Measurements from ENCODE around the gene CHMP4A. TPM values are rescaled to one million over a fixed set of nuclear protein-coding genes. Genes with fewer than 3 reads are reported as not detected.

CHMP4A gene
- total RNA-seq, 1 donor from 2014 or later = 32.2 TPM

DNA sequence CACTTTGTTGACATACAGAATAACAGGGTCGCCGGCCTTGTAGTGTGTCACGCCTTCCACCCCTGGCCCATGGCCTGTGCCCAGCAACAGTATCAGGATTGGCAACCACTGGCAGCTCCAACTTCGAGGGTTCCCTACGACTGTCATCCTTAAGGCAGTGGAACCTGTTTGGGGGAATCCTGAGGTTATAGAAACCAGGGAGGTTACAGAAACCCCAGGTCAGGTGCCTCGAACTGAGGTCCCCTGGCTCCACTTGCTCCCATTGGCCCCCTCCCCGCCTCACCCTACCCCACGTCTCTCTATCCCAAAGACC lies 18.5 kb downstream of the CHMP4A start:
- Histone ChIP-seq H3K36me3 (ENCODE audit: insufficient read depth, low read length) (peaks cover 18% of the 10 kb centered on the region), H3K79me2 (ENCODE audit: insufficient read depth, low read length) (peaks cover 64% of the 10 kb centered on the region), H3K9ac (ENCODE audit: low read length) (peak overlapping the region; percentile 99), H3K4me1 (ENCODE audit: insufficient read depth, low read length) (peaks cover 5% of the 10 kb centered on the region), H3K4me3 (ENCODE audit: insufficient read depth, low read depth, low read length) (peak overlapping the region; percentile 69), H3K27me3 (ENCODE audit: insufficient read depth, low read length) (no peaks in the 10 kb centered on the region), H3K4me2 (ENCODE audit: low read length) (peak overlapping the region; percentile 95), H3K9me3 (ENCODE audit: insufficient read depth, low read depth, low read length) (peaks cover under 1% of the 10 kb centered on the region), H3K27ac (ENCODE audit: low read depth, low read length) (peak overlapping the region; percentile 97), H4K20me1 (ENCODE audit: insufficient read depth, low read length) (peaks cover 5% of the 10 kb centered on the region), H2AFZ (ENCODE audit: low read depth, low read length) (peak overlapping the region; percentile 93)
- H3K27me3 Mint-ChIP-seq (ENCODE audit: low read depth, unreplicated experiment) = no peaks in the 10 kb centered on the region
- H3K27ac Mint-ChIP-seq (ENCODE audit: unreplicated experiment) = peak overlapping the region; percentile 72
- H3K9me3 Mint-ChIP-seq (ENCODE audit: unreplicated experiment) = peaks cover 4% of the 10 kb centered on the region
- TF ChIP-seq, protein P1, sequence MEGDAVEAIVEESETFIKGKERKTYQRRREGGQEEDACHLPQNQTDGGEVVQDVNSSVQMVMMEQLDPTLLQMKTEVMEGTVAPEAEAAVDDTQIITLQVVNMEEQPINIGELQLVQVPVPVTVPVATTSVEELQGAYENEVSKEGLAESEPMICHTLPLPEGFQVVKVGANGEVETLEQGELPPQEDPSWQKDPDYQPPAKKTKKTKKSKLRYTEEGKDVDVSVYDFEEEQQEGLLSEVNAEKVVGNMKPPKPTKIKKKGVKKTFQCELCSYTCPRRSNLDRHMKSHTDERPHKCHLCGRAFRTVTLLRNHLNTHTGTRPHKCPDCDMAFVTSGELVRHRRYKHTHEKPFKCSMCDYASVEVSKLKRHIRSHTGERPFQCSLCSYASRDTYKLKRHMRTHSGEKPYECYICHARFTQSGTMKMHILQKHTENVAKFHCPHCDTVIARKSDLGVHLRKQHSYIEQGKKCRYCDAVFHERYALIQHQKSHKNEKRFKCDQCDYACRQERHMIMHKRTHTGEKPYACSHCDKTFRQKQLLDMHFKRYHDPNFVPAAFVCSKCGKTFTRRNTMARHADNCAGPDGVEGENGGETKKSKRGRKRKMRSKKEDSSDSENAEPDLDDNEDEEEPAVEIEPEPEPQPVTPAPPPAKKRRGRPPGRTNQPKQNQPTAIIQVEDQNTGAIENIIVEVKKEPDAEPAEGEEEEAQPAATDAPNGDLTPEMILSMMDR (IDR thresholded peaks at IDR 0.05; ENCODE audit: insufficient read depth, low read depth, low read length) = no peak
- no peak for TF ChIP-seq EZH2 (IDR thresholded peaks at IDR 0.05; ENCODE audit: insufficient read depth, low read length)
- no peak for FAIRE-seq
- H3K36me3 Mint-ChIP-seq (ENCODE audit: low read depth, unreplicated experiment) = peaks cover 19% of the 10 kb centered on the region
- H3K4me3 Mint-ChIP-seq (ENCODE audit: unreplicated experiment) = peak overlapping the region; percentile 96
- no peak for DNase-seq (ENCODE audit: low read depth)
- H3K4me1 Mint-ChIP-seq (ENCODE audit: low read depth, unreplicated experiment) = peaks cover 19% of the 10 kb centered on the region

DNA sequence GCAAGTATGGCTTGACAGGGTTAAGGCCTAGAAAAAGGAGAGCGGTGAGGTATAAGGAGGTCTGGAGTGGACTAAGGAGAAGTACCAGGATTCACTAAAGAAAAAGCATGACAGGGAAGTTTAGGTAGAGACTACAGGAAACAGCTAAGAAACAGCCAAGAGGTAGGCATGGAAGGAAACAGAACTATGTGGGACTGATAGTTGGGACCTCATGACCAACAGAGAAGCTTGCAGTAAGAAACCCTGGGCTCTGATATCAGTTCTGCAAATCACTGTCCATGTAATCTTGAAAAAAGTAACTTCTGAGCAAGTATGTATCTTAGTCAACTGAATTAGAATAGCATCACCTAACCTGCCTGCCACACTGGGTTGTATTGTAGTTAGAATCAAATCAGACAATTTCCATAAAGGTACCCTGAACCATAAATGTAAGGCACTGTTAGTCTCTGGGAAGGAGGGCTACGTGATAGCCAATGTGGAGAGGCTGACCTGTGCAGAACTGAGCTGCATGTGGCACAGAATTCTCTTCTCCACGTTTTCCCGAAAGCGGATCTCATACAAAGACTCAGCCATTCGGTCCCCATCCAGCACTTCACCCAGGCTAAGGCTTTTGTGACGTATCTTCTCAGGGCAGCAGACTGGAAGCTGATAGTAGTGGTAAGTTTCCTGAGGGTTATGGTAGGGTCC lies 19.0 kb downstream of the CHMP4A start:
- peak overlapping the region; percentile 99 for H3K9ac ChIP-seq (ENCODE audit: low read length)
- TF ChIP-seq, protein P1 (IDR thresholded peaks at IDR 0.05; ENCODE audit: insufficient read depth, low read depth, low read length) = no peak
- no peak for TF ChIP-seq EZH2 (IDR thresholded peaks at IDR 0.05; ENCODE audit: insufficient read depth, low read length)
- H3K9me3 ChIP-seq (ENCODE audit: insufficient read depth, low read depth, low read length) = no peaks in the 10 kb centered on the region
- H3K4me1 Mint-ChIP-seq (ENCODE audit: low read depth, unreplicated experiment) = peaks cover 19% of the 10 kb centered on the region
- peaks cover 64% of the 10 kb centered on the region for H3K79me2 ChIP-seq (ENCODE audit: insufficient read depth, low read length)
- H3K4me3 Mint-ChIP-seq (ENCODE audit: unreplicated experiment) = peak overlapping the region; percentile 96
- H3K36me3 ChIP-seq (ENCODE audit: insufficient read depth, low read length) = peaks cover 18% of the 10 kb centered on the region
- H3K27ac ChIP-seq (ENCODE audit: low read depth, low read length) = peak overlapping the region; percentile 97
- H4K20me1 ChIP-seq (ENCODE audit: insufficient read depth, low read length) = peaks cover 5% of the 10 kb centered on the region
- H3K4me2 ChIP-seq (ENCODE audit: low read length) = peak overlapping the region; percentile 95
- peaks cover 5% of the 10 kb centered on the region for H3K4me1 ChIP-seq (ENCODE audit: insufficient read depth, low read length)
- H3K27me3 ChIP-seq (ENCODE audit: insufficient read depth, low read length) = no peaks in the 10 kb centered on the region
- H2AFZ ChIP-seq (ENCODE audit: low read depth, low read length) = no peak overlapping the region
- no peak for FAIRE-seq
- H3K9me3 Mint-ChIP-seq (ENCODE audit: unreplicated experiment) = peaks cover 4% of the 10 kb centered on the region
- peaks cover 21% of the 10 kb centered on the region for H3K36me3 Mint-ChIP-seq (ENCODE audit: low read depth, unreplicated experiment)
- H3K27me3 Mint-ChIP-seq (ENCODE audit: low read depth, unreplicated experiment) = no peaks in the 10 kb centered on the region
- peak overlapping the region; percentile 35 for H3K27ac Mint-ChIP-seq (ENCODE audit: unreplicated experiment)
- DNase-seq (ENCODE audit: low read depth) = no peak
- peak overlapping the region; percentile 69 for H3K4me3 ChIP-seq (ENCODE audit: insufficient read depth, low read depth, low read length)

DNA sequence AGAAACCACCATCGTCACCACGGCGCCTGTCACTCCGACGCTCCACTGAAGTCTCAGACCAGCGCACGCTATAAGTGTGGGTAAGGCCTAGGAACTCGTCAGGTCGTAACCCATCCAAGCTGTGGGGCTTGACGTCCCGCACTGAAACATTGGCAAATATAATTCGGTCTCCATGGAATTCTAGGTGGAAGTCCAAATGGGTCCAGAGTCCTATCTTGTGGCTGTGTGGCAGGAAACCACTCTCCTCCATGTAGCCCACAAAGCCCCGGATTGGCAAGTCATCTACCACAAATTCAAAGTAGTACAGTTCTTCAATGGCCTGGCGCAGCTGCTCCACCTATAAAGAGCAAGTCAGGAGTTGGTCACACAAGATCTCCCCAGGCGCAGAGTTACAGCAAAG lies 20.4 kb downstream of the CHMP4A start:
- peaks cover 64% of the 10 kb centered on the region for H3K79me2 ChIP-seq (ENCODE audit: insufficient read depth, low read length)
- H3K4me3 Mint-ChIP-seq (ENCODE audit: unreplicated experiment) = peak overlapping the region; percentile 34
- H3K27ac Mint-ChIP-seq (ENCODE audit: unreplicated experiment) = no peak overlapping the region

More for the DNA sequence above, 20.4 kb downstream of the CHMP4A start:
- Histone ChIP-seq H3K9ac (ENCODE audit: low read length) (no peak overlapping the region), H3K4me3 (ENCODE audit: insufficient read depth, low read depth, low read length) (no peak overlapping the region), H3K4me2 (ENCODE audit: low read length) (no peak overlapping the region), H4K20me1 (ENCODE audit: insufficient read depth, low read length) (peaks cover 1% of the 10 kb centered on the region), H3K36me3 (ENCODE audit: insufficient read depth, low read length) (peaks cover 18% of the 10 kb centered on the region), H3K27me3 (ENCODE audit: insufficient read depth, low read length) (no peaks in the 10 kb centered on the region), H3K27ac (ENCODE audit: low read depth, low read length) (no peak overlapping the region), H3K9me3 (ENCODE audit: insufficient read depth, low read depth, low read length) (no peaks in the 10 kb centered on the region), H3K4me1 (ENCODE audit: insufficient read depth, low read length) (peaks cover 8% of the 10 kb centered on the region), H2AFZ (ENCODE audit: low read depth, low read length) (no peak overlapping the region)
- Mint-ChIP-seq H3K4me1 (ENCODE audit: low read depth, unreplicated experiment) (peaks cover 22% of the 10 kb centered on the region), H3K36me3 (ENCODE audit: low read depth, unreplicated experiment) (peaks cover 17% of the 10 kb centered on the region), H3K27me3 (ENCODE audit: low read depth, unreplicated experiment) (no peaks in the 10 kb centered on the region), H3K9me3 (ENCODE audit: unreplicated experiment) (no peaks in the 10 kb centered on the region)
- DNase-seq (ENCODE audit: low read depth) = no peak
- FAIRE-seq = no peak
- TF ChIP-seq EZH2 (IDR thresholded peaks at IDR 0.05; ENCODE audit: insufficient read depth, low read length) = no peak
- TF ChIP-seq, protein P1 (IDR thresholded peaks at IDR 0.05; ENCODE audit: insufficient read depth, low read depth, low read length) = no peak

Measured in astrocyte (in vitro differentiated cells and primary cell).